Activated T-helper 9 cell treated with anti-CD3 and anti-CD28 coated beads, Interleukin-2, amount 50 U/mL, for 16 hours (primary cell): ENCODE results near the gene PI3.
A peak's percentile ranks its signal among the peaks of the same experiment; 100 is the strongest.
"Not testable (repeated sequence)": the region's sequence is repeated elsewhere in the genome, so short reads cannot be mapped to it uniquely, and the experiment has no call there.

Source experiments
- DNase-seq: peaks from one replicate; pipeline ENCODE4 v3.0.0-alpha.2; 2020; ENCODE audit warnings: low read depth

The PI3 gene, protein sequence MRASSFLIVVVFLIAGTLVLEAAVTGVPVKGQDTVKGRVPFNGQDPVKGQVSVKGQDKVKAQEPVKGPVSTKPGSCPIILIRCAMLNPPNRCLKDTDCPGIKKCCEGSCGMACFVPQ

DNA sequence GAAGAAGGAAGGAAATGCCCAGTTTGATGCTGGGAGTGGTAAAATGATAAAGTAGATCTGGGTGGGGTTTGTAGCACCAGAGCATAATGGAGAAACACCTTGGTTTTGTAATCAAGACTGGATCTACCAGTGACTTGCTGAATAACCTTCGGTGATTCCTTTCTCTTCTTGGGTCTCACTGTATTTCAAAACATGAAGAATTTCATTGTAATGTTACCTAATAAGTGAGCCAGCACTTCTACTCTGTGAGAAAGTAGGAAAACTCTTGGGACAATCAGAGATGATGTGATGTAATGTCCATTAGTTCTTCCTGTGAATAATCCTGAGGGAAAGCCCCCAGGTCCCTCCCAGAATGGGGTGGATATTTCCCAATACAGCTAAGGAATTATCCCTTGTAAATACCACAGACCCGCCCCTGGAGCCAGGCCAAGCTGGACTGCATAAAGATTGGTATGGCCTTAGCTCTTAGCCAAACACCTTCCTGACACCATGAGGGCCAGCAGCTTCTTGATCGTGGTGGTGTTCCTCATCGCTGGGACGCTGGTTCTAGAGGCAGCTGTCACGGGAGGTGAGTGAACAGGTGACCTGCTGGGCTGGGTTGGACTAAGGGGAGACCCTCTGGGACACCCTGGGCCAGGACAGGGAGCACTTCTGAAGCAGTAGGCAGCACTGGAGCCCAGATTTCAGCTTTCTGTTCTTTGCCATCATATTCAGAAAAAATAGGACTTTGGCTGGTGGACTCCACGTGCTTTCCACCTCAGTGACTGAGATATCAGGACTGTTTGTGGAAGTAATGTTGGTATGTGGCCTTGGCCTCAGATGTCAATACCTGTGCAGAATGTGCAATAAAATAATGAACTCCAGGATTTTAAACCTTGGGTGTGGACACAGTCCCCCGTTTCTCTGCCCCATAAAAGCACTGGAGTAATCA is at the start of gene PI3:
Gene PI3, plus strand, starts transcription at position 469 of the 931 bp plus-strand sequence. Its CDS starts 21 bp downstream, at position 490.
- DNase-seq: no peak

DNA sequence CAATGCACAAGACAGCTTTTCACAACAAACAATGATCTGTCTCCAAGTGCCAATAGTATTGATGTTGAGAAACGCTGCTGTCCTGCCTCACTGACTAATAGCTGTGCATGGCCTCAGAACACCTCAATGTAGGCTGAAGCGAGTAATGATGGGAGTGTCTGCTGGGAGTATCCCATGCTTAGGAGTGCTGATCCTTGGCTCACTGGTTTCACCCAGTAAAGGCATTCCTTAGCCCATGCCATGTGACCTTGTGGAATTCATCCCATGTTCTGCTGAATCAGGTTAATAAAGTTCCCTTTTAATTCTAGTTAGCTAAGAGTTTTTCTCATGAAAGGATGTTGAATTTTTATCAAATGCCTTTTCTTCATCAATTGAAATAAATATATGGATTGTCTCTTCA is 46.6 kb upstream of the PI3 start:
- DNase-seq: no peak

DNA sequence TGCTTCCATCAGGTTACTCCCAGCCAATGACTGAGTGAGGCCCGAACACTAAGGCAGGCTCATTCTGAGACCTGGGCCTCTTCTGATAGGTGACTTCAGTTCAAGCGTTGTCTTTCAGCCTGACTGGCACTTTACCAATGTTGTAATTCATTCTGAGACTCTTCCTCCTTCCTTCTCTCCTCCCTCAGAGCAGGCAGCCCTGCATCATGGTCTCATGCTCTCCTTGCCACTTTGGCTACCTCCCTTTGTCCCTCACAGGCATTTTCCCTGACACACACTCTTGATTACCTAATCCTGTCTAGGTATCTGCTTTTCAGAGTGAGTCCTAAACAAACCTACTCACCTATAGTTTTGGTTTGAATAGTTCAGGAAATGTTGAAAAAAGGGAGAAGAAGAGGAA is 37.8 kb upstream of the PI3 start:
- DNase-seq: no peak

DNA sequence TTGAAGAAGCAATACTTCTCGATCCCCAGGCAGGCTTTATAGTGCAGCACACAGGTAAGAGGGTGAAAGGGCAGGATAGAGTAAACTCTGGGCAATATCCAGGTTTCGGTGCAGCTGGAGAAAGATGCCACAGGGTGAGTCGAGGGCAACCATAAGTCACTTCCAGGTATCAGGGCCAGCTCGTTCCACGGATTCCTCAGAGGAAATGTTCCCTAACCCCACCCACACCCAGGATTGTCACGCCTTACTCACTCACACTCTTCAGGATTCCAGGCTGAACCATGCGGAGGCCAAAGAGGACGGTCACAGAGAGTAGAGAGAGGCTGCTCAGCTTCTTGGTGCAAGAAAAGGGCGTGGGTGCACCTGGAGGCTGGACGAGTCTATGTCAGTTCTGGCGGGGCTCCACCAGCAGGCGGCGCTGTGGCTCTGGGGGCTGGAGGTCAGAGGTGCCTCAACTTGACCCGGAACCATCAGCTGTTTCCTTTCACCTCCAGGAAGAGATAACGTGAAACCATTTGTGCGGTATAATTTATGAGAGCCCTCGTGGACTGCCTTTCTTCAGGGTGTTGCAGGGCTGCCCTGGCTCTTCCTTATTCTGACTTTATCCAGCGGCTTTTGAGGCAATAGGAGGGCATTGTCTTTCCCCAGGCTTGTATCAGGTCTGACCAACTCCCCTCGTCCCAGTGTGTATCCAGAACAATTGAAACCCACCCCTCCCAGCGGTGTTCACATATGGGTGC is 36.0 kb upstream of the PI3 start:
- DNase-seq: peak; percentile 33

DNA sequence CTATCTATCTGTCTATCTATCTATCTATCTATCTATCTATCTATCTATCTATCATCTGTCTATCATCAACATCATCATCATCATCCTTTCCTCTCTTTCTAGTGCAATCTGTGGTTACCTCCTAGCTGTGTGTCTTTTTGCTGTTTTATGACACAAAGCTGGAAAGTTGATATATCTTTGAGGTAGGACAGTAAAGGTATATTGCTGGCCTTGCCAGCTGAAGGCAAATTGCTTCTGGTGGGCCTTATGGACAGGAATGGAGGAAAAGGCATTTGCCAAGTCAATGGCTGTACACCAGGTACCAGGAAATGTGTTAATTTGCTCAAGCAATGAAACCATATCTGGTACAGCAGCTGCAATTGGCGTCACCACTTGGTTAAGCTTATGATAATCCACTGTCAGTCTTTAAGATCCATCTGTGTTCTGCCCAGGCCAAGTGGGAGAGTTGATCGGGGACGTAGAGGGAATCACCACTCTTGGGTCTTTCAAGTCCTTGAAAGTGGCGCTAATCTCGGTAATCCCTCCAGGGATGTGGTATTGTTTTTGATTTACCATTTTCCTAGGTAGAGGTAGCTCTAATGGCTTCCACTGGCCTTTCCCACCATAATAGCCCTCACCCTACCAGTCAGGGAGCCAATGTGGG is 34.8 kb upstream of the PI3 start:
- not testable (repeated sequence) for DNase-seq

DNA sequence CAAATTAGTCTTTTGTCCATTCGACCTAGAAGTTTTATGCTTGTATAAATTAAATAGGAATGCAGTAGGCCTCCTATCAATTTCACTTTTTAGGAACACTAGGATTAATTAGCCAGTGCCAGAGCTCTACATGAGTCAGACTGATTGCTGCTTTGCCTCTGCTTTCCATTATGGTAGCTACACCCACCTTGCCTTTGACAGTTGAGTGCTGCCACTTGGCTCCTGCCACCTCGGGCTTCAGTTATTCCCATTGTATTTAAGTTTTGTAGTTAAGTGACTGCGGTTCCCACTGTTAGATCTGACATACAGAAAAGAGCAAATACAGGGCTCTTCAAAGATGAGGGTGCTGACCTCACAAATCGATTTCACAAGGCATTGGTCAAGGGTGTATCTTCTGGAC is 33.9 kb upstream of the PI3 start:
- DNase-seq: no peak

DNA sequence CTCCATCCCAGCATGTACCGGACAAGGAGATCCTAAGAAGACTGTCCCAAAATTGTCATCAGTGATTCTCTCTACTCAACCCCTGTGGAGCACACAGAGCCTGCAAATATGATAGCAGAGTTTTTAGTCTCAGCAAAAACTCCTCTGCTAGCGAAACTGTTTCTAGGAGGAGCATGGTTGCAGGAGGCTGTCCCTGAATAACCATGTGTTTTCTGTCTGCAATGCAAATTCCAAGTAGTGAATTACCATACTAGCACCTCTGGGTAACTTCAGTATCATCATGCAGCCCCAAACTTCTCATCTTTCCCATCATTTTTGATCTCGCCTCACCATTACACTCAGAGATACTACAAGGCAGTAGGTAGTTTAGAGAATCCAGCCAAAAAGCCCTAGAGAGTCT is 25.6 kb upstream of the PI3 start:
- DNase-seq: no peak

DNA sequence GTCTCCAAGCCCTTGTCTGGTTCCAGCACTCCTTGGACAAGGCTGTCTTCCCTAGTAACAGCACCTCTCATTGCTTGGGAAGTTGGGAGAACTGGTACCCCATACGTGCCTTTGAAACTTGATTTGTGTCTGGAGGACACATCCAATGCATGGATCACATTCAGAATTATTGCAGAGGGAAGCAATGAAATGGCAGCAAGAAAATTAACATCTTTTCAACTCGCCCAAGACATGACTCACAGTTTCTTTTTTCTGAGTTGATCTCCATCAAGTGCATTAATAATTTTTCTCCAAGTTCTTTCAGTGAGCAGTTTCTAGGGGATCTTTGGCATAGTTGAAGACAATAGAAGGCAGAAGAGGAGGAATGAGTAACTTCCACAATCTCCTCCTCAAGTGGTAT is 22.3 kb upstream of the PI3 start:
- no peak for DNase-seq

DNA sequence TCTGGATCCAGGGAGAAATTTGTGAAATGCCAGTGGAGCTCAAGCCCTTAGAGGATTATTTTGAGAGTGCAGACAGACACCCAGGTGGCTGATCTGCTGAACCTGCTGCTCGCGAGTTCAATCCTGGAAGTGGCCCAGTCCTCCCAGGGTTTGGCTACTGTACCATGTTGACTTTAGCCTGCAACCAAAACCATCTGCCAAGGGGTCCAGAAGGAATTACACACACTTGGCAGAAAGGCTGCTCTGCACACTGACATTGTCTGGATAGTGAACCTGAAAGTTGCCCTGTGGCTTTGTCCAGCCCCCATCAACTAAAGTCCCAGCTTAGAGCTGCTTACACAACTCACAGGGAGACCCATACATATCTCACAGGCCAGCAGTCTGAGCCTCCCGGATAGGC is 21.6 kb upstream of the PI3 start:
- DNase-seq: no peak

DNA sequence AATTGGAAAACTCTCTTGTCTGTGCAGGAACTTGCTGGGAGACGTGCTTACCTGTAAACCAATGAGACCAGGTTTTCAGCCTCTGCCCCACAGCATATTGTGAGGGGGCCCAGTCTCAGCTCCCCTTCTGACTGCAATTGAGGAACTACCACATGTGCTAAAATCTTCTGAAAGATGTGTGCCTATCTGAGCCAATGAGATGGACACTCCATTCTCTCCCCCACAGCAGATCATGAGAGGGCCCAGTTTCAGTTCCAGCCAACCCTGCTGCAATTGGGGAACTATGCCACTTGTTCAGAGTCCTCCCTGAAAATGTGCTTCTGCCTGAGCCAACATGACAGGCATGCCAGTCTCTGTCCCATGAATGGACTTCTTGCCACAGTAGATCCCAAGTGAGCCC is 20.9 kb upstream of the PI3 start:
- no peak for DNase-seq

DNA sequence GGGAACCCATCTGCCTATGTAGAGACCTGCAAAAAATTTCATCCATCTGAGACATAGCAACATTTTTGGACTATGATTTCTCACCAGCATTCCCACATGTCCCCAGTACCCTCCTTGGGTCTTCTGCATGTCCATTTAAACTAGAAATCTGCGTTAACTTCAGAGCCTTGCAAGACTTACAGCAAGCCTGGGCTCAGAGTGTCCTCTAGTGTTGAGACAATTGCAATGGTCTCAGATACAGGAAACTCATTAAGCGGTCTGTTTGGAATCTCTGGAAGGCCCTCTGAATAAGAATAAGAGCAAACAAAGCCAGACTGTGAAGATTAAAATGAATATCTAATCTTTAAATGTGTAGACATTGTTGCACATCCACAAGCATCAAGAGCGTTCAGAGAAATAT is 20.5 kb upstream of the PI3 start:
- DNase-seq: no peak

DNA sequence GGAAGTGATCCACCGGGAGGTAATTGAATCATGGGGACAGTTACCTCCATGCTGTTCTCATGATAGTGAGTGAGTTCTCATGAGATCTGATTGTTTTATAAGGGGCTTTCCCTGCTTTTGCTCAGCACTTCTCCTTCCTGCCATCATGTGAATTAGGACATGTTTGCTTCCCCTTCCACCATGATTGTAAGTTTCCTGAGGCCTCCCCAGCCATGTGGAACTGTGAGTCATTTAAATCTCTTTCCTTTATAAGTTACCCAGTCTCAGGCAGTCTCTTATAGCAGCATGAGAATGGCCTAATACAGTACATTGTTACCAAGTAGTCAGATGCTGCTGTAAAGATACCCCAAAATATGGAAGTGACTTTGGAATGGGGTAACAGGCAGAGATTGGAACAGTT is 19.9 kb upstream of the PI3 start:
- not testable (repeated sequence) for DNase-seq

DNA sequence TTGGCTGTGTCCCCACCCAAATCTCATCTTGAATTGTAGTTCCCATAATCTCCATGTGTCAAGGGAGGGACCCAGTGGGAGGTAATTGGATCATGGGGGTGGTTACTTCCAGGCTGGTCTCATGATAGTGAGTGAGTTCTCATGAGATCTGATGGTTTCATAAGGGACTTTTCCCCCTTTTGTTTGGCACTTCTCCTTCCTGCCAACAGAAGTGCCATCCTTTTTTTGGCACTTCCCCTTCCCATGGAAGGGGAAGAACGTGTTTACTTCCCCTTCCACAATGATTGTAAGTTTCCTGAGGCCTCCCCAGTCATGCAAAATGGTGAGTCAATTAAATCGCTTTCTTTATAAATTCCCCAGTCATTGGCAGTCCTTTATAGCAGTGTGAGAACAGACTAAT is 18.0 kb upstream of the PI3 start:
- no peak for DNase-seq

DNA sequence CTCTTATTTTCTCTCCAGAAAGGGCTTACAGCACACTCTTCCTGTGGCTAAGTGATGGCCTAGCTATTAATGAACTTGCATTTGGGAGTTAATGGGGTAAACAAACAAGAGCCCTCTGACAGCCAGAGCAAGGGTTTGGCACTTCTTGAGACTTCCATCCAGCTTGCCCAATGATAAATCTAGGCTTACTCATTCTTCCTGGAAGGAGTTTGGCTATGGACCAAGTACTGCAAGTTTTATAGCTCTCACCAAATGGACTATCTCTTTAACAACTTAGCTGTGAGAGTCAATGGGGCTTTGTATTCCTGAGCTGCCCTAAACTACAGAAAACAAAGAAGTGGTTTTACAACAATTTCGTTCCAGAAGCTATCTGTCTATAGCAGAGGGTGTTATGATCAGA is 16.7 kb upstream of the PI3 start:
- no peak for DNase-seq

DNA sequence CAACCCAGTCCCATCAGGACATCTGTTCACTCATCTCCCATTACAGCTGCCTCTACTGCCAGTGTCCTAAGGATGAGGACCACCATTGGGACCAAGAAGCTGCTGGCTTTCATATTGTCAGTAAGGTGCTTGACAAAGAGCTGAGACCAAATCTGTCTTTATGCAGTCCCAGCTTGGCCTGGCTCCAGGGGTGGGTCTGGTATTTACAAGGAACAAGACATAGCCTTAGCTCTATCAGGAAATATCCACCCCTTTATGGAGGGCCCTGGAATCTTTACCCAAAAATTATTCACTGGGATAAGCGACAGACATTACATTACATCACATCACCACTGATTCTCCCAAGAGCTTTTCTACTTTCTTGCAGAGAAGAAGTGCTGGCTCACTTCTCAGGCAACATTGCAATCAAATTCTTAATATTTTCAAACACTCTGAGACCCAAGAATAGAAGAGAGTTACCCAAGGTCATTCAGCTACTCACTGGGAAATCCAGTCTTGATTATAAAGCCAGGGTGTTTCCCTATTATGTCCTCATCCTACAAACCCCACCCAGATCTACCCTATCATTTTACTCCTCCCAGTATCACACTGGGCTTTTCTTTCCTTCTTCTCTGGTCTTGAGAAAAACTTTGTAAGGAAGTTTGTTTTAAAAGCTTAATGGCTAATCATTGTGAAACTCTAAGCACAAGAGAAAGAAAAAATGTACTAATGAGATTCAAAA is 11.5 kb upstream of the PI3 start:
- no peak for DNase-seq

DNA sequence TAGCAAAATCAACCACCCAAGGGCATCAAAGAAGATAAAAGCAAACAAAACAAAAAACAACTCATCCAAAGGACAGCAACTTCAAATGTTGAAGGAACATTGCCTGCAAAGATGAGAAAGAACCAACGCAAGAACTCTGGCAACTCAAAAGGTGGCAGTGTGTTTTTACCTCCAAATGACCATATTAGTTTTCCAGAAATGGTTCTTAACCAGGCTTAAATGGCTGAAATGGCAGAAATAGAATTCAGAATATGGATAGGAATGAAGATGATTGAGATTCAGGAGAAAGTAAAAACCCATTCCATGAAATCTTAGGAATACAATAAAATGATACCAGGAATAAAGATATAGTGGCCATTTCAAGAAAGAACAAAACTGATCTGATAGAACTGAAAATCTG is 9.8 kb upstream of the PI3 start:
- DNase-seq: no peak

DNA sequence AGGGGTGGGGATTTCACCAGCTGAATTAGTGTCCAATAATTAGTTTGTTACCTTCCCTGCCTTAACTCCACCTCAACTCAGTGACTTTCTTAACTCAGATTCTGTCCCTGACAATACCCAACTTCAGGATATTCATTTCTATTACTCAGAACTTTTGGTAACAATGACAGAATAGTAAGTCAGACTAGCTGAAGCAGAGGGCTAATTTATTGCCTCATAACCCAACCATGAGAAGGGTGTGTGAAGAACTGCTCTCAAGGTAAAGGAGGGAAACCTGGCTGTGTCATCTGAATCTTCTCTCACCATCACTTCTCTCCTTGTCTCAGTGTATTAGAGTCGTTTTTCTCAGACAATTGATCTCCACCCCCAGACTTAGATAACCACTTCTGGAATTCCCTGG is 1.2 kb upstream of the PI3 start:
- no peak for DNase-seq

DNA sequence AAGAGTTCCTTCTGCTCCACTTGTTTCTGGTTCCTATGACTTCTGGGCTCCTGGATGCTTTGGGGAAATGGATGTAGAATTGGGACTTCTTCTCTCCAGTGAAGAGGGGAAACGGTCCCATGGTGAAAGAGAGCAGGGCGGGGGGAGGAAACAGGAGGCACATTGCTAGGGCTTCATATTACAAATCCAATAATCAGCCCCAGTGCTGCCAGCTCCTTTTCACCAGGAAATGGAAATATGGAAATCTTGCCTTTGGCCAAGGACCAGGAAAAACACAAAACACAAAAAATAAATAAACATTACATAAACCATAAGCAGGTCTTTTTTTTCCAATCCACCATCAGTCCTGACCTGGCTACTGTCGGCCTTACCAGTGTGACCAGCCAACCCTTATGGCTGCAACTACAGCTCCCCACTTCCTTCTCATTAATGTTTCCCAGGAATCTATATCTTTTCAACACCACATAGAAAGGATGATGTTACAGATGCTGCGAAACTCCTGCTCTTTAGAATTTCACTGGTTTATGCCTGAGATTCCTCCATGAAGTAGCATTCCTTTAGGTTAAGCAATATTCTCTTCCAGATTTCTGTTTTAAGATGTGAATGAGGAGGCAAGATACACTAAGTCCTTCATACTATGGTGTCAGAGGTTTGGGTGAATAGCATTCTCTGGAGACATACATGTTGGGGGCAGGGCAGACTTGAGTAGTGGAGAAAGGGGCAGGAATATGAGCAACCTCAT is 2.0 kb downstream of the PI3 start:
- no peak for DNase-seq

DNA sequence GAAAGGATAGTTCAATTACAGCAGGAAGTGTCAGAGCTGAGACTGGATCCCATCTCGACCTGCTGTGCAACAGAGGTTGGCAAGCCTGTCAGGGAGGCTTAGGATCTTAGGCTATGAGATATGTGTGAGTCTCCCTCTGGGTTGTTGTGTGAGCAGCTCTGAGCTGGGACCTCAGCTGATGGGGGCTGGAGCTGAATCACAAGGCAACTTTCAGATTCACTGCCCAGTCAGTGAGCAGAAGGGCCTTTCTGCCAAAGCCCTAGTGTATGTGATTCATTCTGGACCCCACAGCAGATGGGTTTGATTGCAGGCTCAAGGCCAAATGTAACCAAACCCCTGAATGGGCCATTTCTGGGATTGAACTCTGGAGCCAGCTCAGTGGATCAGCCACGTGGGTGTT is 4.5 kb downstream of the PI3 start:
- no peak for DNase-seq

DNA sequence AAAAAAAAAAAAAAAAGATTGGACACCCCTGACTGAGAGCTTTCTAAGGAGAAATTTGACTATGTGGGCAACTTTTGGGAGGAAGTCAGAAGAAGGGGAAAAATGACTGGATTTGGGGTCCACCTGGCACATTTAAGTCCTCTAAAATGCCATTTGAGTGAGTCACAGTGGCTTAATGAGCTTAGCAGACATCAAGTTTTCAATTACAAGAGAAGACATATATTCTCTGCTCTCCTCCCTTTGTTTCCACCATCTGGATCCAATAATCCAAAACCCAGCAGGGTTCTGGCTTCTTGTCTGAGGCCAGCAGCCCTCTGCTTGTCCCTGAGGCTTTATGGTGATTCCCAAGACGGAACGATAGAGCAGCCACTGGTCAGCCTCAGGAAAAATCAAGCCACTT is 6.9 kb downstream of the PI3 start:
- no peak for DNase-seq

DNA sequence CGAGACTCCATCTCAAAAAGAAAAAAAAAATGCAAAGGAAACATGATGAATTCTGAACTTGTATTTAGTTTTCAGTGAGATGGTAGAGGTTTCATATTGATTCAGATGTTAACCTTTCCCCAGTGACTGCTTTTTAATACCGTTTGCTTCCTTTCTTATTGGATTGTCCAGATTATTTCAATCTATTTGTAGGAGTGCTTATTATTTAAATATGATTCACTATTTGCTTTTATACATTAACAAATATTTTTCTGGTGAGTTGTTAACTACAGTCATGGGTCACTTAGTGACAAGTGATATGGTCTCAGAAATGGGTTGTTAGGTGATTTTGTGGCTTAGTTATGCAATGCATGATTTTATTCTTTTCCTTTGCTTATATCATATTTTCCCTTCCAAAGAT is 8.4 kb downstream of the PI3 start:
- DNase-seq: no peak
